C4-2B (cell line): ENCODE data around the gene RPS24.

ENCODE experiments used
- CTCF ChIP-seq: fragments of 450-650 bp; conservative IDR thresholded peaks from 2 replicates; pipeline ENCODE4 v1.5.1; 2017; ENCODE audit warnings: mild to moderate bottlenecking
- ZFX ChIP-seq: fragments of 450-650 bp; IDR thresholded peaks from 2 replicates; pipeline ENCODE4 v1.6.1; 2017

GRCh38 chr10:78059906-78060702 lies 26.4 kb downstream of the RPS24 start:
- TF ChIP-seq CTCF (no peak), ZFX (no peak)
